ENCODE measurements around the gene GPR63. TPM values are rescaled to one million over a fixed set of nuclear protein-coding genes. Genes with fewer than 3 reads are reported as not detected.

The GPR63 gene
- total RNA-seq, 1 experiment from 2014 or later: 2.7 TPM

GRCh38 chr6:96836631-96837080, 621 bp downstream of the GPR63 start:
- peaks cover 9% of the 10 kb centered on the region for H3K27me3 Mint-ChIP-seq (ENCODE audit: unreplicated experiment)
- CTCF ChIA-PET: interaction anchor here (1.2 to 1.4 kb wide), 2 partner anchors 17 to 223 kb away, joined by 3 read pairs; no protein-coding TSS in a partner anchor
- no peak for DNase-seq
- peak overlapping the region; percentile 100 for H3K4me3 Mint-ChIP-seq (ENCODE audit: low read depth, unreplicated experiment)
- H3K36me3 Mint-ChIP-seq (ENCODE audit: insufficient read depth, unreplicated experiment): peaks cover 23% of the 10 kb centered on the region
- H3K4me1 Mint-ChIP-seq (ENCODE audit: low read depth, unreplicated experiment): peaks cover 8% of the 10 kb centered on the region
- TF ChIP-seq CTCF (IDR thresholded peaks at IDR 0.05; ENCODE audit: unreplicated experiment): no peak
- H3K27ac Mint-ChIP-seq (ENCODE audit: unreplicated experiment): peak overlapping the region; percentile 47
- BruUV-seq (replicated peaks): no TSS peak
- intact Hi-C loops (cut with micrococcal nuclease; ENCODE audit: unreplicated experiment): no loop called here
- H3K9me3 Mint-ChIP-seq (ENCODE audit: low read depth, unreplicated experiment): no peaks in the 10 kb centered on the region

- H3K4me3 Mint-ChIP-seq (ENCODE audit: low read depth, unreplicated experiment): no peak overlapping the region
- DNase-seq: no peak
- no peak for TF ChIP-seq CTCF (IDR thresholded peaks at IDR 0.05; ENCODE audit: unreplicated experiment)
- H3K27ac Mint-ChIP-seq (ENCODE audit: unreplicated experiment): no peak overlapping the region
- peaks cover 8% of the 10 kb centered on the region for H3K4me1 Mint-ChIP-seq (ENCODE audit: low read depth, unreplicated experiment)
- CTCF ChIA-PET: interaction anchor here (0.6 kb wide), 1 partner anchor 1863 kb away, joined by 3 read pairs; no protein-coding TSS in a partner anchor
- no TSS peak for BruUV-seq (replicated peaks)
- peaks cover 23% of the 10 kb centered on the region for H3K36me3 Mint-ChIP-seq (ENCODE audit: insufficient read depth, unreplicated experiment)
- H3K9me3 Mint-ChIP-seq (ENCODE audit: low read depth, unreplicated experiment): no peaks in the 10 kb centered on the region
- peaks cover 9% of the 10 kb centered on the region for H3K27me3 Mint-ChIP-seq (ENCODE audit: unreplicated experiment)
- intact Hi-C loops (cut with micrococcal nuclease; ENCODE audit: unreplicated experiment): no loop called here
Measured at GRCh38 chr6:96834070-96834469, 3.2 kb downstream of the GPR63 start.

GRCh38 chr6:96832780-96833179, 4.5 kb downstream of the GPR63 start:
- Mint-ChIP-seq H3K36me3 (ENCODE audit: insufficient read depth, unreplicated experiment) (peaks cover 18% of the 10 kb centered on the region), H3K27ac (ENCODE audit: unreplicated experiment) (no peak overlapping the region), H3K27me3 (ENCODE audit: unreplicated experiment) (peaks cover 5% of the 10 kb centered on the region), H3K4me3 (ENCODE audit: low read depth, unreplicated experiment) (no peak overlapping the region), H3K9me3 (ENCODE audit: low read depth, unreplicated experiment) (no peaks in the 10 kb centered on the region), H3K4me1 (ENCODE audit: low read depth, unreplicated experiment) (peaks cover 8% of the 10 kb centered on the region)
- TF ChIP-seq CTCF (IDR thresholded peaks at IDR 0.05; ENCODE audit: unreplicated experiment): no peak
- no TSS peak for BruUV-seq (replicated peaks)
- CTCF ChIA-PET: no interaction called here
- DNase-seq: no peak
- intact Hi-C loops (cut with micrococcal nuclease; ENCODE audit: unreplicated experiment): no loop called here

- Mint-ChIP-seq H3K4me1 (ENCODE audit: low read depth, unreplicated experiment) (no peaks in the 10 kb centered on the region), H3K36me3 (ENCODE audit: insufficient read depth, unreplicated experiment) (no peaks in the 10 kb centered on the region), H3K27ac (ENCODE audit: unreplicated experiment) (no peak overlapping the region), H3K9me3 (ENCODE audit: low read depth, unreplicated experiment) (no peaks in the 10 kb centered on the region), H3K4me3 (ENCODE audit: low read depth, unreplicated experiment) (no peak overlapping the region), H3K27me3 (ENCODE audit: unreplicated experiment) (no peaks in the 10 kb centered on the region)
- no TSS peak for BruUV-seq (replicated peaks)
- TF ChIP-seq CTCF (IDR thresholded peaks at IDR 0.05; ENCODE audit: unreplicated experiment): no peak
- CTCF ChIA-PET: no interaction called here
- DNase-seq: no peak
- intact Hi-C loops (cut with micrococcal nuclease; ENCODE audit: unreplicated experiment): no loop called here
Measured at GRCh38 chr6:96826865-96827264, 10.4 kb downstream of the GPR63 start.

Measured in Calu3 (cell line).